ENCODE measurements around the gene PEX12. TPM values are rescaled to one million over a fixed set of nuclear protein-coding genes. Genes with fewer than 3 reads are reported as not detected.

The PEX12 gene
- total and polyA plus RNA-seq, 9 of the 15 experiments (the other 6 are each of a cell fraction or from before 2014, with no cell fraction given), result 4.0 to 12.4 (median 6.4) TPM

DNA sequence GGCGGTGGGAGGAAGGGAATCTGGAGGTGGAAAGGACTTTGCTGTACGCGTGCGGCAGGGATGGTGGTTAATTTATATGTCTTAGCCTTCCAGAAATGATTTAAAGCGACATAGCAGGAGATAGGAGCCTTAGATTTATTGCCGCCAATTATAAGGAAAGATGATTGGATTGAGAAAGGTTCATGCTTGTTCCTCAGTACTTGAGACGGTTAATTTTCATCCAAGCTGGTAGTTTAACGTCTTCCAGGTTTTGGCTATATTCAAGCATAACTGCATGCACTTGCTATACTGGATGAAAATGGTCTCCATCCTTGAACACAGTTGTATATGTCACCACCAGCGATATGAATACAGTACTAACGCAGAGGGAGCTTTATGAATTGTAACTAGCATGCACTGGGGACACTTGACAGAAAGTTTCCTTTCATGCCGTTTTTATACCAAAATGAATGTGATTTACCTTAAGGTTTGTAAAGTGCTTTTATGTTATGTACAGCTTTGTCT lies 610 bp upstream of the PEX12 start (continued):
- TF ChIP-seq, protein P1, sequence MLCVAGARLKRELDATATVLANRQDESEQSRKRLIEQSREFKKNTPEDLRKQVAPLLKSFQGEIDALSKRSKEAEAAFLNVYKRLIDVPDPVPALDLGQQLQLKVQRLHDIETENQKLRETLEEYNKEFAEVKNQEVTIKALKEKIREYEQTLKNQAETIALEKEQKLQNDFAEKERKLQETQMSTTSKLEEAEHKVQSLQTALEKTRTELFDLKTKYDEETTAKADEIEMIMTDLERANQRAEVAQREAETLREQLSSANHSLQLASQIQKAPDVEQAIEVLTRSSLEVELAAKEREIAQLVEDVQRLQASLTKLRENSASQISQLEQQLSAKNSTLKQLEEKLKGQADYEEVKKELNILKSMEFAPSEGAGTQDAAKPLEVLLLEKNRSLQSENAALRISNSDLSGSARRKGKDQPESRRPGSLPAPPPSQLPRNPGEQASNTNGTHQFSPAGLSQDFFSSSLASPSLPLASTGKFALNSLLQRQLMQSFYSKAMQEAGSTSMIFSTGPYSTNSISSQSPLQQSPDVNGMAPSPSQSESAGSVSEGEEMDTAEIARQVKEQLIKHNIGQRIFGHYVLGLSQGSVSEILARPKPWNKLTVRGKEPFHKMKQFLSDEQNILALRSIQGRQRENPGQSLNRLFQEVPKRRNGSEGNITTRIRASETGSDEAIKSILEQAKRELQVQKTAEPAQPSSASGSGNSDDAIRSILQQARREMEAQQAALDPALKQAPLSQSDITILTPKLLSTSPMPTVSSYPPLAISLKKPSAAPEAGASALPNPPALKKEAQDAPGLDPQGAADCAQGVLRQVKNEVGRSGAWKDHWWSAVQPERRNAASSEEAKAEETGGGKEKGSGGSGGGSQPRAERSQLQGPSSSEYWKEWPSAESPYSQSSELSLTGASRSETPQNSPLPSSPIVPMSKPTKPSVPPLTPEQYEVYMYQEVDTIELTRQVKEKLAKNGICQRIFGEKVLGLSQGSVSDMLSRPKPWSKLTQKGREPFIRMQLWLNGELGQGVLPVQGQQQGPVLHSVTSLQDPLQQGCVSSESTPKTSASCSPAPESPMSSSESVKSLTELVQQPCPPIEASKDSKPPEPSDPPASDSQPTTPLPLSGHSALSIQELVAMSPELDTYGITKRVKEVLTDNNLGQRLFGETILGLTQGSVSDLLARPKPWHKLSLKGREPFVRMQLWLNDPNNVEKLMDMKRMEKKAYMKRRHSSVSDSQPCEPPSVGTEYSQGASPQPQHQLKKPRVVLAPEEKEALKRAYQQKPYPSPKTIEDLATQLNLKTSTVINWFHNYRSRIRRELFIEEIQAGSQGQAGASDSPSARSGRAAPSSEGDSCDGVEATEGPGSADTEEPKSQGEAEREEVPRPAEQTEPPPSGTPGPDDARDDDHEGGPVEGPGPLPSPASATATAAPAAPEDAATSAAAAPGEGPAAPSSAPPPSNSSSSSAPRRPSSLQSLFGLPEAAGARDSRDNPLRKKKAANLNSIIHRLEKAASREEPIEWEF (CRISPR knock-in tag; IDR thresholded peaks at IDR 0.05), result 0 out of 2 replicates have a peak, but pooled peaks have one; percentile 63
- no peak; the same call in 1 of the 2 replicates for TF ChIP-seq ZFX (CRISPR knock-in tag; IDR thresholded peaks at IDR 0.05)
- TF ChIP-seq, protein P2, sequence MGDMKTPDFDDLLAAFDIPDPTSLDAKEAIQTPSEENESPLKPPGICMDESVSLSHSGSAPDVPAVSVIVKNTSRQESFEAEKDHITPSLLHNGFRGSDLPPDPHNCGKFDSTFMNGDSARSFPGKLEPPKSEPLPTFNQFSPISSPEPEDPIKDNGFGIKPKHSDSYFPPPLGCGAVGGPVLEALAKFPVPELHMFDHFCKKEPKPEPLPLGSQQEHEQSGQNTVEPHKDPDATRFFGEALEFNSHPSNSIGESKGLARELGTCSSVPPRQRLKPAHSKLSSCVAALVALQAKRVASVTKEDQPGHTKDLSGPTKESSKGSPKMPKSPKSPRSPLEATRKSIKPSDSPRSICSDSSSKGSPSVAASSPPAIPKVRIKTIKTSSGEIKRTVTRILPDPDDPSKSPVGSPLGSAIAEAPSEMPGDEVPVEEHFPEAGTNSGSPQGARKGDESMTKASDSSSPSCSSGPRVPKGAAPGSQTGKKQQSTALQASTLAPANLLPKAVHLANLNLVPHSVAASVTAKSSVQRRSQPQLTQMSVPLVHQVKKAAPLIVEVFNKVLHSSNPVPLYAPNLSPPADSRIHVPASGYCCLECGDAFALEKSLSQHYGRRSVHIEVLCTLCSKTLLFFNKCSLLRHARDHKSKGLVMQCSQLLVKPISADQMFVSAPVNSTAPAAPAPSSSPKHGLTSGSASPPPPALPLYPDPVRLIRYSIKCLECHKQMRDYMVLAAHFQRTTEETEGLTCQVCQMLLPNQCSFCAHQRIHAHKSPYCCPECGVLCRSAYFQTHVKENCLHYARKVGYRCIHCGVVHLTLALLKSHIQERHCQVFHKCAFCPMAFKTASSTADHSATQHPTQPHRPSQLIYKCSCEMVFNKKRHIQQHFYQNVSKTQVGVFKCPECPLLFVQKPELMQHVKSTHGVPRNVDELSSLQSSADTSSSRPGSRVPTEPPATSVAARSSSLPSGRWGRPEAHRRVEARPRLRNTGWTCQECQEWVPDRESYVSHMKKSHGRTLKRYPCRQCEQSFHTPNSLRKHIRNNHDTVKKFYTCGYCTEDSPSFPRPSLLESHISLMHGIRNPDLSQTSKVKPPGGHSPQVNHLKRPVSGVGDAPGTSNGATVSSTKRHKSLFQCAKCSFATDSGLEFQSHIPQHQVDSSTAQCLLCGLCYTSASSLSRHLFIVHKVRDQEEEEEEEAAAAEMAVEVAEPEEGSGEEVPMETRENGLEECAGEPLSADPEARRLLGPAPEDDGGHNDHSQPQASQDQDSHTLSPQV (IDR thresholded peaks at IDR 0.05), result 0 out of 2 replicates have a peak, but pooled peaks have one; percentile 5
- TF ChIP-seq TSC22D4 (tag; IDR thresholded peaks at IDR 0.05), result no peak
- peak; percentile 19 for TF ChIP-seq BRD9 (IDR thresholded peaks at IDR 0.05; ENCODE audit: low read depth, partially characterized antibody)
- TF ChIP-seq, protein P3, sequence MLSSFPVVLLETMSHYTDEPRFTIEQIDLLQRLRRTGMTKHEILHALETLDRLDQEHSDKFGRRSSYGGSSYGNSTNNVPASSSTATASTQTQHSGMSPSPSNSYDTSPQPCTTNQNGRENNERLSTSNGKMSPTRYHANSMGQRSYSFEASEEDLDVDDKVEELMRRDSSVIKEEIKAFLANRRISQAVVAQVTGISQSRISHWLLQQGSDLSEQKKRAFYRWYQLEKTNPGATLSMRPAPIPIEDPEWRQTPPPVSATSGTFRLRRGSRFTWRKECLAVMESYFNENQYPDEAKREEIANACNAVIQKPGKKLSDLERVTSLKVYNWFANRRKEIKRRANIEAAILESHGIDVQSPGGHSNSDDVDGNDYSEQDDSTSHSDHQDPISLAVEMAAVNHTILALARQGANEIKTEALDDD (IDR thresholded peaks at IDR 0.05), result 0 out of 2 replicates have a peak, but pooled peaks have one; percentile 3
- 0 out of 2 replicates have a peak, but pooled peaks have one; percentile 10 for TF ChIP-seq NFATC3 (IDR thresholded peaks at IDR 0.05)
- no peak for TF ChIP-seq ZZZ3 (IDR thresholded peaks at IDR 0.05)
- TF ChIP-seq GTF2A2 (tag; IDR thresholded peaks at IDR 0.05), result no peak
- TF ChIP-seq EP300 (IDR thresholded peaks at IDR 0.05; ENCODE audit: low read length), result no peak
- TF ChIP-seq ARNT (IDR thresholded peaks at IDR 0.05), result 0 out of 4 replicates have a peak, but pooled peaks of 1 of the 2 experiments have one; percentile 15
- peak; percentile 1 for TF ChIP-seq NCOA4 (IDR thresholded peaks at IDR 0.05; ENCODE audit: partially characterized antibody)

All from K562 (cell line).